IMR-90 (cell line): ENCODE measurements around the gene SKIL.
"Not testable (repeated sequence)": the region's sequence is repeated elsewhere in the genome, so short reads cannot be mapped to it uniquely, and the experiment has no call there.

ENCODE experiments used
- BHLHE40 ChIP-seq: fragments of 150-350 bp; IDR thresholded peaks from 2 replicates; pipeline ENCODE4 v1.6.1; 2016; ENCODE audit warnings: mild to moderate bottlenecking, low read depth, low read length
- CEBPB ChIP-seq: IDR thresholded peaks from 2 replicates; pipeline ENCODE4 v1.6.1; 2012; ENCODE audit warnings: low read depth, low read length, improper control_type of control experiment
- FOS ChIP-seq: fragments of 150-350 bp; IDR thresholded peaks from 2 replicates; pipeline ENCODE4 v1.6.1; 2016; ENCODE audit warnings: low read depth, low read length
- POLR2A ChIP-seq: IDR thresholded peaks from 2 replicates; pipeline ENCODE4 v1.6.1; 2012; ENCODE audit warnings: mild to moderate bottlenecking, low read depth, low read length
- RCOR1 ChIP-seq: IDR thresholded peaks from 2 replicates; pipeline ENCODE4 v1.6.1; 2012; ENCODE audit warnings: mild to moderate bottlenecking, low read length, improper control_type of control experiment; ENCODE audit not compliant: insufficient replicate concordance
- RFX5 ChIP-seq: IDR thresholded peaks from 2 replicates; pipeline ENCODE4 v1.8.0; 2012; ENCODE audit warnings: low read depth, mild to moderate bottlenecking, low read length, moderate library complexity
- TF ChIP-seq, protein P1 (sequence below): conservative IDR thresholded peaks from 2 replicates; pipeline ENCODE4 v1.5.1; 2012; ENCODE audit warnings: mild to moderate bottlenecking, low read depth, low read length, improper control_type of control experiment

DNA sequence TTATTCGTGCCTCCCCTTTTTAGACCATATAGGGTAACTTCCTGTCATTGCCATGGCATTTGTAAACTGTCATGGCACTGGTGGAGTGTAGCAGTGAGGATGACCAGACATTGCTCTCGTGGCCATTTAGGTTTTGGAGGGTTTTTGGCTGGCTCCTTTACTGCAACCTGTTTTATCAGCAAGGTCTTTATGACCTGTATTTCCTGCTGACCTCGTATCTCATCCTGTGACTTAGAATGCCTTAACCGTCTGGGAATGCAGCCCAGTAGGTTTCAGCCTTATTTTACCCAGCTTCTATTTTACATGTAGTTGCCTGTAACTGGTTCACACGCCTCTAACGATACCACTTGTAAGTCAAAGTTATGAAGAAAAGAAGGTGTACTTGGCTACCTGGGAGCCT is 13.7 kb upstream of the SKIL start:
- TF ChIP-seq, protein P1, sequence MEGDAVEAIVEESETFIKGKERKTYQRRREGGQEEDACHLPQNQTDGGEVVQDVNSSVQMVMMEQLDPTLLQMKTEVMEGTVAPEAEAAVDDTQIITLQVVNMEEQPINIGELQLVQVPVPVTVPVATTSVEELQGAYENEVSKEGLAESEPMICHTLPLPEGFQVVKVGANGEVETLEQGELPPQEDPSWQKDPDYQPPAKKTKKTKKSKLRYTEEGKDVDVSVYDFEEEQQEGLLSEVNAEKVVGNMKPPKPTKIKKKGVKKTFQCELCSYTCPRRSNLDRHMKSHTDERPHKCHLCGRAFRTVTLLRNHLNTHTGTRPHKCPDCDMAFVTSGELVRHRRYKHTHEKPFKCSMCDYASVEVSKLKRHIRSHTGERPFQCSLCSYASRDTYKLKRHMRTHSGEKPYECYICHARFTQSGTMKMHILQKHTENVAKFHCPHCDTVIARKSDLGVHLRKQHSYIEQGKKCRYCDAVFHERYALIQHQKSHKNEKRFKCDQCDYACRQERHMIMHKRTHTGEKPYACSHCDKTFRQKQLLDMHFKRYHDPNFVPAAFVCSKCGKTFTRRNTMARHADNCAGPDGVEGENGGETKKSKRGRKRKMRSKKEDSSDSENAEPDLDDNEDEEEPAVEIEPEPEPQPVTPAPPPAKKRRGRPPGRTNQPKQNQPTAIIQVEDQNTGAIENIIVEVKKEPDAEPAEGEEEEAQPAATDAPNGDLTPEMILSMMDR: not testable (repeated sequence)
- TF ChIP-seq BHLHE40, RFX5, POLR2A, CEBPB, RCOR1, FOS: not testable (repeated sequence)
